GM21390 (cell line): ENCODE data around the gene PAX8.

Experiments
- ATAC-seq: cut with Tn5 transposase; IDR thresholded peaks from one replicate; pipeline ENCODE4 v1.9.1; 2021; ENCODE audit not compliant: unreplicated experiment

The PAX8 gene

DNA sequence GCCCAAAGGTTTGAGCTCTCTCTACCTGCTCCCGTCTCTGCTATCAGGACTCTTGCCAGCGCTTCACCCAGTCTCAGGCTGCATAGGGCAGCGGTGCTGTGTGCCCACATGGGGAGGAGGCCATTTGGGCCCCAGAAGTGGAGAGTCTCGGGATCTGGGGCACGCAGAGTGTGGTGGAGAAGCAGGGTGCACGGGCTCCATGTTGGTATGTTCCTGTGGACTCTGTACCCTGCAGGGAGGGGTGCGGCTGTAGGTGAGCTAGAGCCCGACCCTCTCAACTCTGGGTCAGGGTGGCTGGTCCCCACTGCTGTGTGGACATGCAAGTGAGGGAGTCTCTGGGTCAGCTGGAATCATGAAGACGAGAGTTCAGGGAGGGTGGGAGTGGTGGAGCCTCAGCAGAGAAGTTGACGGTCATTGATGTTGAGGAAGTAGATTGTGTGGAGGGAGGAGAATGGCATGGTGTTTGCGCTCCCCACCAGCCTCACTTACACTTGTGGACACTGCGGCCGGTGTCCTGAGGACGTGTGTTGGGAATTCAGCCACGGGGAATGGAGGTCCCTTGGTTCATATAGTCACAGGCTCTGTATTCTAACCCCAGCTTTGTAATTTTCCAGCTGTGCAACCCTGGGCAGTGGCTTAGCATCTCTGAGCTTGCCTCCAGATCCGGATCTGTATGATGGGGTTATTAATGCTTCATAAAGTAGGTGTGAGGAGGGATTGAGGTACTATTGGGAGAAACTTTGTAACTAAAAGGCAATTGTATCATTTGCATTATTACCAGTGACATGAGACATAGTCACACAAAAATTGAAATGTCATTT is 105.8 kb downstream of the PAX8 start:
- ATAC-seq = no peak

DNA sequence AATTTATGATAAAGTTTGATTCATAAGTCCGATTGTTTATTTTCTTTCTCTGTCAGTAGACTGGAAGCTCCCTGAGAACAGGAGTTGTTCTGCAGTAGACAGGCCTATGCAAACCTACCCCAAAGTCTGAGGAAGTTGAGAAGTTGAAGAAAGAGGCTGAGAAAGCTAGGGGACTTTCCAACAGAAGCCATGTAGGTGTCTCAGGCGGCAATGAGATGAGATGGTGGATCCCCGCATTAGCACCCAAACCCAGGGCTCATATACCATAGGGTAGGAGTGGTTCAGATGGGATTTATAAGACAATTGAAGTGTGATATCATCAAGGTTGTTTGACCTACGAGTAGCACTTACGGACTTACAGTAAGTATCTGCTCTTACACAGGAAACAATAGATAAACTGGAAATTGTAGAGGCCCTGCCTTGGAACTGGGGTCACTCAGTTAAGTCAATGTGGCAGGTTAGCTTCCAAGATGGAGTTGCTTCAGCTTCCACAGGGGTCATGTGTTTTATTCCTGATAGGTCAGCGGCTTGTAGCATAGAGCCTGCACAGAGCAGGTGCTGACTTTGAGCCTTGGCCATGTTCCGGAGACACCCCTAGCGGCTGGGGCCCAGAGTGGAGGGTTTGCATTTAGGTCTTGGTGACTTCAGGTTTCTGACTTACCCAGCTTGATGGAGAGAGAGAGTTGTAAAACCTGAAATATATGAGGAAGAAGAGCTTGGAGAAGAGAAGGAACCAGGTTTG is 107.2 kb downstream of the PAX8 start:
- no peak for ATAC-seq

DNA sequence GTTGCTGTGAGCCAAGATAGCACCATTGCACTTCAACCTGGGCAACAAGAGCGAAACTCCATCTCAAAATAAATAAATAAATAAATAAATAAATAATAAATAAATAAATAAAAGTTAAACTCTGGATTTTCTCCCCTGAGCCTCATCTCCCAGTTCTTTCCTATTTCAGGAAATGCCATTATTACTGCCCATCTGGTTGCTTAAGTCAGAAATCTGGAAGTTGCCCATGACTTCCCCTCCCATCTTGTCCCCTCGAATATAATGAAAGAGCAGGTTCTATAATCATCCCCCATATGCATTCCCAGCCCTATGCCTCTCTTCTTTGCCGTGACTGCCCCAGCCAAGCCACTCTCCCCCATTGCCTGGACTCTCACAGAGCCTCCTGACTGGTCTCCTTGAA is 109.1 kb downstream of the PAX8 start:
- no peak for ATAC-seq

DNA sequence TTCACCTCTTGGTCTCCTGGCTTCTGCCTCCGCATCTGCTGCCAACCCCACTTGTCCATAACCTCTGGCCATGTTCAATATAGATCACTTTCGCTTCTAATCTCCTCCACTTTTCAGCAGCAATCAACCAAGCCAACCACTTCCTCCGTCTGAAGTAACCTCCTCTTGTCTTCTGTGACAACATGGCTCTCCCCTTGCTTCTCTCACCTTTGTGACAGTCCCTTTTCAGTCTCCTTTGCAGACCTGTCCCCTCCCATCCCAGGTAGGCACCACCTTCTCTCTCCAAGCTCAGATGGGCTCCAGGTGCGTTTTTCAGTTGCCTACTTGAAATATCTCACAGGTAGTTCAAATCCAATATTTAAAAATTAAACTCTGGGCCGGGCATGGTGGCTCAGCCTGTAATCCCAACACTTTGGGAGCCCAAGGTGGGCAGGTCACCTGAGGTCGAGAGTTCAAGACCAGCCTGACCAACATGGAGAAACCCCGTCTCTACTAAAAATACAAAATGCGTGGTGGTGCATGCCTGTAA is 109.7 kb downstream of the PAX8 start:
- ATAC-seq = no peak

DNA sequence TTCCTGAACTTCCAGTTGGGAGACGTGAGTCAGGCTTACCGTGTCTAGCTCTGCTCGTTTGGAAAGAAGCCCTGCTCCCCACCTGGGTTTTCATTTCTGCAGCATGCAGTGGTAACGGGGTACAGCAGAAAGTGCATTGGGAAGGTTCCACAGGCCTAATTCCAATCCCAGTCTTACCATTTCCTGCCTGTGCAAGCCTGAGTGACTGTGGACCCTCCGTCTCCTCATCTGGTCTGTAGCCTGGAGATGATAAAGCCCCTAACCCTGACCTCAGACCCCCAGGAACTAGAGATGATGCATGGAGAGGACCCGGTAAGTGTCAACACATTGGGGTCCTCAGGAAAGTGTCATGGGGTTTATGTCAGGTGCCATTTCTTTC is 110.8 kb downstream of the PAX8 start:
- ATAC-seq = no peak

DNA sequence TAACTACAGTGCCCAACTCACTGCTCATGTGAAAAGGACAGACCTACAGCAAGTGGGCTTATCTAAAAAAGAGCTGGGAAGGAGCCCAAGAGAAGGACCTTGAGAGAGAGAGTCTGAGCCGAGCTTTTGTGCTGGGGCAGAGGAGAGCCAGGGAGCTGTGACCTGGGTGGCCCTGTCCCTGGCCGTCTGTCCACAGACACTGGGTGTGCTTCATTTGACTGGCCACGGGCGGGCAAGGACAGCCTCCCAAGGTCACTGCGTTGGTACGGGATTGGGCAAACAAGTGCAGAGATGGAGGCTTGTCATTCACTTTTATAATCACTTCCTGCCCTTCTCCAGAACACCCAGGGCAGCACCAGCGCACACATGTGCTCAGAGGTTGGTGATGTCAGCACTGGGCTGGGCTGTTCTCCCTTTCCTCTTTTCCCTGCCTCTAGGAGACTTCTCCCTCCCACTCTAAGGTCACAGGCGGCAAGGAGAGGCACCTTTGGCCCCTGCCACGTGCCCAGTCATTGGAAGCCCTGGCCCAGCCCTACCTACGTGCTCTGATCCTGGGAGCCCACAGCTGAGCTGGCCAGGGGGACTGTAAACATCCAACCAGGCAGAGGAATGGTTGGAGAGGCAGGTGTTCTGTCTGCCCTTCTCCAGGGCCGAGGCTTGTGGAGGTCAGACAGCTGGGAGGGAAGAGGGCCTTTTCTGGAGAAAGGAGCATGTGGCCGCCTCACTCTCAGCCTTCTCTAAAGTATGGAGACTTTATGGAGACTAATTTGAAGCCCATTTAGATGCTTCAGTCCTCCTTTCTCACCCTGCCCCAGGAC is 111.4 kb downstream of the PAX8 start:
- ATAC-seq = no peak

DNA sequence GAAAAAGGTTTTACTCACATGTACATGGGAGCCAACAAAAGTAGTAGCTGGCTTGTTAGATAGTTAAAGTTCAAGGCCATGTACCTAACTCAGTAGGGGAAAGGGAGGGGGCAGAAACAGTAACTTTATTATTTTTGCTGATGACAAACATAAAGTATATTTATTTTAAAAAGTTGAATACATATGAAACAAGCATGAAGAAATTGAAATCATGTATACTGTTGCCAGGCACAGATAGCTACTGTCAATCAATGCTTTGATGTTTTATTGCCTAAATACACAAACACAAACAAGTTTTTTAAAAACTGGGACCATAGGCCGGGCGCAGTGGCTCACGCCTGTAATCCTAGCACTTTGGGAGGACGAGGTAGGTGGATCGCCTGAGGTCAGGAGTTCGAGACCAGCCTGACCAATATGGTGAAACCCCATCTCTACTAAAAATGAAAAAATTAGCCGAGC is 112.5 kb downstream of the PAX8 start:
- ATAC-seq = no peak
